Measurements from ENCODE around the gene CDC73.
"Not testable (repeated sequence)": the region's sequence is repeated elsewhere in the genome, so short reads cannot be mapped to it uniquely, and the experiment has no call there.

CDC73 gene

DNA sequence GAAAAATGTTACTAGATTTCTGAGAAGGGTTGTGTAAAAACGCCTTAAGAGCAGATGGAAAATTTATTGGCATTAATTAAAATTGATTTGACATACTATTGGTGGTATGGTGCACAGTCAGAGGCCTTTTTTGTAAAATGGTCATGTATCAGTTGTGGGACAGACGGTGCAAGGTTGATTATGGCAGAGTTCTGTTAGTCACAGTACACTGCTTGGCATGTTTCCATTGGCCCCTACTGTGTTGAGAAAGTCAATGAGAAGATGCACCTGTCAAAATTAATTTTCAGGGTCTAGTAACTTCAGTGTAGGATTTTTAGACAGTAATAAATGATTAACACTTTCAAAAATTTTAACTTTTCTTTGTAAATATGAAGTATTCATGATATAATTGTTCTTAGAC is 60.2 kb downstream of the CDC73 start:
- peak; percentile 21 for FAIRE-seq

DNA sequence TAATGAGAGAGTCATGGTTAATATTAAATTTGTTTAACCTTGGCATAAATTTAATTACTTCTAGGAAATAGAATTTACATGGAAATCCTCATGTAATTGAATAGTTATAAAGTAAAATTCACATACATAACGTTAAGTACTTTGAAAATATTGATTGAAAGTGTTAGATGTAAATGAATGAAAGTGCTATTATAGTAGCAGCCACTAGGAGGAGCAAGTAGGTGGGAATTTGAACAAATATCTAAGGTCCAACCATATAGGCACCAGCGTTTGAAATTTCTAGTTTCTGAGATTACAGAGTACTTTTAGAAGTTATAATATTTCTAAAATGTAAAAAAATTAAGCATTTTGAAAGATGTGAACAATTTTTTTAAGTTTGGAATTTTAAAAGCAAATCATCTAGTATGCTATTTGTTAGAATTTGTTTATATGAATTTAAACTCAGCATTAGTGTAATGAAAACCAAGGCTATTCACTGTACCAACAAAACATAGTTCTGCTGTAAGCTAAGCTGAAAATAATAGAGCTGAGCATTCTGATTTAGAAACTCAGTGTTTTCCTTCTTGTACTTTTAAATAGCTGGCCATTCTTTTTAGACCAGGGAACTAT is 61.3 kb downstream of the CDC73 start:
- FAIRE-seq, result peak; percentile 98

DNA sequence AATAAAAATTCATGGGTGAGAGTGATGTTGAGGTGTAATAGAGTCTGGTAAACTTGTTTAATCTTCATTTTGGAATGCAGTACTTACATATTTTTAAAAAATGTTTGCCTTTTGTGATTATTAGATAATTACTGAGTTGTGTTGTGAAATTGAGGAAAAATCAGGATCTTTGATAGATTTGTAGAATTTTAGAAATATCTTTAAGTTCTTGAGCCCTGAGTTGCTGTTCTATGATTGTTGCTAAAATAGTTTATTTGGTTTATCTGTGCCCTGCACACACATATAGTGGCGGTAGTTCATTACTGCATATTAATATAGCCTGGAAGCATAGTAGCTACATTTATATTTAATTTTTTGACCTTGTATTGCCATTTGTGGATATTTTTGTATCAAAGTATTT is 62.9 kb downstream of the CDC73 start:
- FAIRE-seq, result no peak

DNA sequence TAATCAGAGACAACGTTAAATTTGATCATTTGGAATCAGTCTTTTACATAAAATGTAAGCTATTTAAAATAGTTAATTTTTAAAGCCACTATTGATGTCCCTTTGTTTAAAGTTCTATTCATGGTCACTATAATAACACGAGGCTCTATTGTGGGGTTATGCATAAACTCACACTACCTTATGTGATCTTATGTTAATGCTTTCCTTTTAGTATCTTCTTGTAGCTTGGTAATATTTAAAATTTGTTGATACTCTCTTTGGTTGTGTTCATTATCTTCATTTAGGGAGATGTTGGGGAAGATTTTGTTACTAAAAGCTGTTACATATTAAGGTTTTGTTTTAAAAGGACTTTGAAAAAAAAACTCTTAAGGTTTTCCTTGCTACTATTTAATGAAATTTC is 63.4 kb downstream of the CDC73 start:
- peak; percentile 3 for FAIRE-seq

DNA sequence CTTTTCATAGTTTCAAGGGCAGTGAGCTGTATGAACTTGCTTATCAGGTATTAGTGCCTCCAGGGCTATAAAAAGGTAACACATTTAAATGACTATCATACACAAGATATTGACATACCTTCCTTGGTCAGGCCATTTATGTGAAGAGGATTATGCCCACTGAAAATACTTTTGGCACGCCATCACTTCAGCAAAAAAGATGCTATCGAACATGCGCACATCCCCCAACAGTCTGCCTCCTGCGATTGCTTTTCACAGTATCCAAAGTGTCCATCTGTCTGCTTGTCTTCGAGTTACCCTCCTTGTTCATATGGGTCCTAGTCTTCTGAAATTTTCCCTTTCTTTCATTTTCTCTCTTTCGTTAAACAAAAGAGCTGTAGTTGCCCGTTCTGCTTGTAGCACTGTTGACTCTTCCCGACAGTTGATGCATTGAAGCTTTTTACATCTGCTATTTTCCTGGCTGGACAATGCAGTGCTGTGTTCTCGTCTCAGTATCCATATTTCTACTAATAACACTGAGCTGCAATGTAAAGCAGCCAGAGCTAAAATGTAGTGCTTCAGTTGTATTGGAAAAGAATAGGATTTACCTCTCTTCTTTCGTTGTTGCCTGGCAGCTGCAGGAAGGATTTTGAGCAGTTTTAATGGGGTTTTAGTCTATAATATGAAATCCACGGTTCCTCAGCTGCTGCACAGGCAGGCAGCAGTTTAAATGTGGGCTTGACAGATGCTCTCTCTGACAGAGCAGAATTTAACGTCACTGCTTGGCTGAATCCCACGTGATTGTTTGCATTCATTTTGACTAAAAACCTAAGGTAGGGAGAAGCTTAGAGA is 64.3 kb downstream of the CDC73 start, which contains the start of gene B3GALT2:
Gene B3GALT2, minus strand, starts transcription at position 713 of the 831 bp plus-strand sequence. CDS start 5,051 bp downstream, outside the sequence.
- no peak for FAIRE-seq

DNA sequence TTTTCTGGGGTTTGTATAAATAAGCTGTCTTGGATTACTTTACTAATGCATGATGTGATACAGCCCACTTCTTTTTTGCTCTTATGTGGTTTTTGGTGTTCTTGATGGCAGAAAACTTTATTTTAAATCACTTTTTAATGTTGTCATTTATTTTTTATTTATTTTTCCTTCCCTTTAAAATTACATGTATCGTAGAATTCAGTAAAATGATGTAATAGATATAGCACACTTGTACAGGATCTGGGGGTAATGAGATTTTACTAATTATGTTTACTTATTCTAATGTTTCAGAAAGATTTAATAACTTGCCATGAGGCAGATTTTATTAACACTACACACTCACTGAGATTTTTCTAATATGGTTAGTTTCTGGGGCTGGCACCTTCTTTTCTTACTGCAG is 65.3 kb downstream of the CDC73 start:
- peak; percentile 52 for FAIRE-seq

DNA sequence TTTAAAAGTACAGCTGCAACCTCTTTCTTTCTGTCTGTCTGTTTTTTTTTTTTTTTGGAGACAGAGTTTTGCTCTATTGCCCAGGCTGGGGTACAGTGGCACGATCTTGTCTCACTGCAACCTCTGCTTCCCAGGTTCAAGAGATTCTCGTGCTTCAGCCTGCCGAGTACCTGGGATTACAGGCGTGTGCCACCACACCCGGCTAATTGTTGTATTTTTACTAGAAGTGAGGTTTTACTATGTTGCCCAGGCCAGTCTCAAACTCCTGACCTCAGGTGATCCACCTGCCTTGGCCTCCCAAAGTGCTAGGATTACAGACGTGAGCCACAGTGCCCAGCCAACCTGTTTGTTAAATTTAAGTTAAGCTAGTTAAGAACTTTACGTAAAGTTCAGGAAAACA is 67.1 kb downstream of the CDC73 start:
- FAIRE-seq, result not testable (repeated sequence)

DNA sequence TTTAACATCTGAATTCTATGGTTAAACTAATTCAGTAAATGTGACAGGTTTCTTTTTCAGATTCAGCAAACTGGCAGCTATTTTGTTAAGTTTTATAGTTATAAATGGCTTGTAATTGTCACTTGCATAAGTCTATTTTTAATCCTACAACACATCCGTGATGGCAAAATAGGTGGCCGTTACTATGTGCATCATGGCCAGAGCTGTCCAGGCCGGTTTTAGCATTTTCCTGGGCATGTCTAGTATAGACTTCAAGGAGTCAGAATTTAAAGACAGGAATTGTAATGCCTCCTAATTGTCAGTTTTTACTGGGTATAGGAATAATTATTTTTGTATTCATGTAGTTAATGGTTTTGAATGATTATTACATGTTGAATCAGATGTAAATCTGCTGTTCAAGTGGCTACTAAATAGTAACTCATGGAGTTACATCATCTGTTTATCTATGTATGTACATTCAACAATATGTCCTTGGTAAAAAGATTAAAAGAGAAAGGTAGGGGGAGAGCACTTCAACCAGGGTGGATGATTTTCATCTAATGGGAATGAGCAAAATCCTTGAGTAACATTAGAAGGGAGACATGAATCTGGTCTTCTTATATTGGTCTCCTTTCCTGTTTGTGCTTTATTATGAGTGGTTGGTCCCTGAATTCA is 67.7 kb downstream of the CDC73 start:
- no peak for FAIRE-seq

DNA sequence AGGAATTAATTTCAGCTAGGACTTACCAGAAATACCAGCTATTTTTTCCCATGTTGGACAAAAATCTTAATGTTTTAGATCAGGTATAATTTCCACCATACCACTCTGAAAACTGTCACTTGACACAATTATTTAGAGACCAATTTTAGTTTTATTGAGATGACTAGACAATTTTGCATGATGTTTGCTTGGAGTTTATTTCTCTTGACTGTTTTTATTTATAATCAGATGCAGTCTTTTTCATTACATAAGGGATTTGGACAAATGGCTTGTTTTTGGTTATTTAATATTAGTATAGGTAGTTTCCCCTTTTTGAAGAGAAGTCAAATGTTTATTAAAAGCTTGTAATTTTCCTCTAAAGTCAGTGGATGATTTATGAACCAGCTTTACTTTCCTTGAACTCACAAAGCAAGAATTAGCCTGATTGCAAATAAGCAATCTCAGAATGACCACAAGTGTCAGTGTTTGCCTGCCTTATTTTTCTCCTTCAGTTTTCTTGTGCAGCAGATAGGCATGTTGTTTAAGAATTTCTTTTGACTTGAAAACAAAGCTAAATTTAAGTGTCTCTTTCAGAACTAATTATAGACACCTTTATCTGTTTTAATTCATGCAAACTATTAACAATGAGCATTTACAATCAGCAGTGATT is 68.4 kb downstream of the CDC73 start:
- FAIRE-seq, result peak; percentile 63

DNA sequence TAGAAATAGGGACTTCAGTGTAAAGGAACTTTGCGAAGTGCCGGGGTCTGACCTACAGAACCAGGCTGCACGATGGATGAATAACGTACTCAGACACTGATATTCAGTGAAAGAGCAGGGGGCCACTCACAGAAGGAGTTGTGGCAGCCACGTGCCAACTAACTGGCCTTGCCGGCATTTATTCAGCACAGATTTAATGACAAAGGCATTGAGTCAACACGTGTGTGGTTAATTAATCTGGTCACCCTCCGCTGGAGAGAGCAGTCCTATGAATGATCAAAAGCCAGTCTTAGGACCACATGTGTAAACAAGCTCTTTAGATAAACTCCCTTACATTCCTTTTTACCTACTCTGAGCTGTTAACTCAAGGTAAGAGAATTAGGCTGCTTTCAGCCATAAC is 70.8 kb downstream of the CDC73 start:
- no peak for FAIRE-seq

DNA sequence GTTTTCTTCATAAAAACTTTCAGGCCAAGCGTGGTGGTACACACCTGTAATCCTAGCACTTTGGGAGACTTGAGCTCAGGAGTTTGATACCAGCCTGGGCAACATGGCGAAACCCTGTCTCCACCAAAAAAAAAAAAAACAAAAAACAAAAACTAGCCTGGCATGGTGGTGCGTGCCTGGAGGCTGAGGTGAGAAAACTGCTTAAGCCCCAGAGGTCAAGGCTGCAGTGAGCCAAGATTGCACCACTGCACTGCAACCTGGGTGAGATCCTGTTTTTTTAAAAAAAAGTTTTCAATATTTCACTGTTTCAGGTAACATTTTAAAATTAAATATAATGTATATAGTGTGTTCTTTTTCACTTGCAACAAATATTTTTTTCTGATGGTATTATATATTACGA is 78.1 kb downstream of the CDC73 start:
- FAIRE-seq, result no peak

DNA sequence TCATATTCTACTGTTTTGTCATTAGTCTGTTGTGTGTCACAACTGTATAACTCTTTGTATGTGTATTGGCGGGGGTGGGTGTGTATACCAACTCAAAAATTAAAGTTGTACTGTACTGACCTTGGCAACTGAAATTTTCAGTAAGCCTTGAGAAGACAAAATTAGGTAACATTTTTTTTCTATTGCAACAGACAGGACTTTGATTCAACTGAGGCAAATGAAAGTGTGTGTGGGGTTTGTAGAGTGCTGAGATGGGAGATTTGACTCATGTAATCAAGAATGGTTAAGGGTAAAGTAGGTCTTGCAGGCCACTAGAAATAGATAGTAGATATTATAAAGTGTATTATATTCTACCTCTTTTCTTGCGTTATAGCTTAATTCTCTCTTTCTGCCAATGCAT is 79.2 kb downstream of the CDC73 start:
- FAIRE-seq, result no peak

DNA sequence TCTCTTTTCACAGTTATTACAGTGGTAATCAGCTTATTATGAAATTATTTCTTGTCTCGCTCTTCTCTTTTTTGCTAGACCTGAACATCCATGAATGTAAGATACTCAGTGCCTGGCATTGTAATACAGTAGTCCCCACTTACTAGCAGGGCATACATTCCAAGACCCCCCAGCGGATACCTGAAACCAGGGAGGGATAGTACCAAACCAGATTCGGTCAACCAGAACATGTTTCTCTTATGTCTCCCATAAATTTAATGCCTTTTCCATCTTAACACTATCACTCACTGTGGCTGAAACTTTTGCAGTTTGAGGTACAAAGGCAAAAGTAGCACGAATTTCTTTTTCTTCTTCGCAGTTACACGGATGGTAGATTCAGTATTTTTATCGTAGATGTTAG is 89.2 kb downstream of the CDC73 start:
- no peak for FAIRE-seq

DNA sequence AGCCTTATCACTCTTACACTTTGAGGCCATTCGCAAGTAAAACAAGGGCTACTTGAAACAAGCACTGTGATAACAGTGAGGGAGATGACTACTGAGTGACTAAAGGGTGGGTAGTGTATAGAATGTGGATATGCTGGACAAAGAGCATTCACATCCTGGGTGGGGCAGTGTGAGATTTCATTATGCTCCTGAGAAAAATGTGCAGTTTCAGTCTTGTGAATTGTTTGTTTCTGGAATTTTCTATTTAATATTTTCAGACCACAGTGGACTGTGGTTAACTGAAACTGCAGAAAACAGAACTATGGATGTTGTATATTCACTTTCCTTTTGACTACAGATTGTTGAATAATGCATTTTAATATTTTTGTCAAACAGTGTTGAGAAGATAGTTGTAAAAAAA is 89.7 kb downstream of the CDC73 start:
- FAIRE-seq, result no peak

DNA sequence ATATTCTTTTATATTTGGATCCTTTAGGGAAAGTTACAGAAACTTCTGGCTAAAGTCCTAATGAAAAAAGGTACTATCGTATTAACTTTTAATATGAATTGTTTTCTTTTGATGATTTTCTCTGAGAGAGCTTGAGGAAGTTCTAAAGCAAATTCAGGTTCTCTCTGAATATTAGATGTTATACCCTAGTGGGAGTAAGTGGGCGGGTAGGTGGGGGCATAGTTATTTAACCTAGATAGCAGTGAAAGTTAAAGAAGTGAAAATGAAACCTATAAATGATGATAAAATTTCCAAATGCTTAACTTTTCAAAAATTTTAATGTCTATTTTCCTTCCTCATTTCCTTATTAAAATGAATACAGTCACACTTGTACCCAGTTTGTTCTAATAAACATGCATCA is 90.8 kb downstream of the CDC73 start:
- FAIRE-seq, result no peak

DNA sequence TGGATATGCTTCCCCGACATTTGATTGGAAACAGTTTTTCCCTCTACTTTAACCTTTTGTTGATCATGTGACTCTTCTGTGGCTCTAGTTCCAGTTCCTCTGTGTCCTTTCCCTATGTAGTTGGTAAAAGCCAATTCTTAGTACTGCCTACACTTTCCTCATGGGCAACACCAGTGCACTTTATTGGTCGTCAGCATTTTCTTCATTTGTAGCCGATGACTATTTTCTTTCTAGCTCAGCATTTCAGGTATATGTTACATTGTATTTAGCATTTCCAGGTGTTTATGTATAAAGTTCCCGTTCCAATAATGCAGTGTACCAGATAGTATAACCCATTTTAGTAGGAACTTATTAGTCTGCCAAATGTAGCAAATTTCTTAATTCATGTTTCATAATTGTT is 92.2 kb downstream of the CDC73 start:
- FAIRE-seq, result no peak

DNA sequence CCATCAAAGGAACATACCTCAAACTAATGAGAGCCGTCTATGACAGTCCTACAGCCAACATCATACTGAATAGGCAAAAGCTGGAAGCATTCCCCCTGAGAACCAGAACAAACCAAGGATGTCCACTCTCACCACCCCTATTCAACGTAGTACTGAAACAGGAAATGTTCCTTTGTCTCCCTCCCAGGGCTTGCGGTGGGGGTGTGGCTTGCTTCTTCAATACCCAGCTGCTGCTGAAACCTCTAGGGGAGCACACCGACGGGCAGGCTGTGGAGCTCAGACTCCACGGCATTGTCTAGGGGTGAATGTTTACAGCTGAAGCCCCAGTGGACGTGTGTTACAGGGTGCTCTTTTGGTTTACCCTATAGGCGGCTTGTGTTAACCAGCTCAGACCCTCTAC is 95.1 kb downstream of the CDC73 start:
- no peak for FAIRE-seq

DNA sequence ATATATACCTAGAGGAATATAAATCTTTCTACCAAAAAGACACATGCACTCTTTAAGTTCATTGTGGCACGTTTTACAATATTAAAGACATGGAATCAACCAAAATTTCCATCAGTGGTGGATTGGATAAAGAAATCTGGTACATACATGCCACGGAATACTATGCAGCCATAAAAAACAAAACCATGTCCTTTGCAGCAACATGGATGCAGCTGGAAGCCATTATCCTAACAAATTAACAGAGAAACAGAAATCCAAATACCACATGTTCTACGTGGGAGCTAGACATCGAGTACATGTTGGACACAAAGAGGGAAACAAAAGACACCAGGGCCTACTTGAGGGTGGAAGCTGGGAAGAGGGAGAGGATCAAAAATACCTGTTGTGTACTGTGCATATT is 97.6 kb downstream of the CDC73 start:
- FAIRE-seq, result no peak

DNA sequence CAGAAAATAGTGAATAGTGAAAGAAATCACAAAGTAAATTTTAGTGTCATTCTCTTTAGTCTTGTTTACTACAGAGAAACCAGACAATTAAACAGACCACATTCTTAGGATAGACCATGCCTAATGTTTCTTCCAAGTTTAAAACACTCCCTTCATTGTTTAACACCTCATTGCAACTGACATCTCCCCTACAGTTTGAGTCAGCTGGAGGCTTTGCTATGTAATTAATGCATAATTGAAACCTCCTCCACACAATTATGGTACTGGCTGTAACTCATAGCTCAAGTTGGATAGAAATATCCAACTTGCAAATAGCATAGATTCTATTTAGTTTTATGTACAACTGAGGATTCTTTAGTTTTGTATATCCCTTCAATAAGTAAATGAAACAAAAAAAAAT is 99.8 kb downstream of the CDC73 start:
- FAIRE-seq, result no peak

DNA sequence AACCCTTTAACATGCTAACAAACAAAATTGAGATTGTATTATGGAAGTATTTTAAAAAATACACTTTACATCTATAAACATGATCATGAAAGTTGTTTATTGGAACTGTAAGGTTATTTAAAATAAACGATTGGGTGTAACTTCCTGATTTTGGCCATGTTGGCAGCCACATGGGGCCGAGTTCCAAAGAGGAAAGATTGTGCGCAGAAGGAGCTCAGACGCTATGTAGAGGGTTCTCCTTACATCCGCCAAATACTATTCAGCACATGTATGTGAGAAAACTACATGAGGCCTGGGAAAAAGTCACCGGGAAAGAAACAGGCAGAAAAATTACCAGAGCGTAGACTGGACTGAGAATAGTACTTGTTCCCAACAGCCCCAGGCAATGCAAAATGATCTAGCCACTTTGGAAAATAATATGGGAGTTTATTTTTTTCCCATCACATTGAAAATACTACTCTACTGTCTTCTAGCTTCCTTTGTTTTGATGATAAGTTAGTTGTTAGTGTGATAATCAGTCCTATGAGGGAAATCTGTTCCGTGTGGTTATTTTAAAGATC is 100.3 kb downstream of the CDC73 start:
- no peak for FAIRE-seq

DNA sequence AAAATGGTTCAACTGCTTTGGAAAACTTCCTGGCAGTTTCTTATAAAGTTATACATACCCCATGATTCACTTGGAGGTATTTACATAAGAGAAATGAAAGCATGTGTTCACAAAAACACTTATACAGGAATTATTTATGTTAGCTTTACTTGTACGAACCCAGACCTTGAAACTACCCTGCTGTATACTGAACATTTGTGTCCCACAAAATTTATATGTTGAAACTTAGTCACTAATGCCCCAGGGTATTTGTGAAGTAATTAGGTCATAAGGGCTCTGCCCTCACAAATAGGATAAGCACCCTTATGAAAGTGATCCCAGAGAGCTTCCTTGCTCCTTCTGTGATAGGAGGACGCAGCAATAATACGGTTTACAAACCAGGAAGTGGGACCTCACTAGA is 107.3 kb downstream of the CDC73 start:
- no peak for FAIRE-seq

DNA sequence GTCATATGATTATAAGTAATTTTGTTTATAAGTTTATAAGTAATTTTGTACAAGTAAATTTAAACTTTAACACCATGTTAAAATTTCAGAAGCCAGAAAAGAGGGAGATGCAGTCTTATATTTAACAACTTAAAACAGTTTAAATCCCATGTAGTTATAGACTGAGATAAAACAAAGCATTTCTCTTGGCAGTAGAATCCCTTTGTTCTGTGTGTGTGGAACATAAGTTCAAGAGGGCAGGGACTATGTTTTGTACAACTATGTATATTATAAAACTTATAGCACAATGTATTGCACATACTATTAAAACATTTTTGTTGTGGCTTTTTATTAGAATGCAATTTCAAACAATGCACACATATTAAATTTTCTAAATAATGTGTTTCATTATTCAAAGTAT is 109.3 kb downstream of the CDC73 start:
- peak; percentile 53 for FAIRE-seq

DNA sequence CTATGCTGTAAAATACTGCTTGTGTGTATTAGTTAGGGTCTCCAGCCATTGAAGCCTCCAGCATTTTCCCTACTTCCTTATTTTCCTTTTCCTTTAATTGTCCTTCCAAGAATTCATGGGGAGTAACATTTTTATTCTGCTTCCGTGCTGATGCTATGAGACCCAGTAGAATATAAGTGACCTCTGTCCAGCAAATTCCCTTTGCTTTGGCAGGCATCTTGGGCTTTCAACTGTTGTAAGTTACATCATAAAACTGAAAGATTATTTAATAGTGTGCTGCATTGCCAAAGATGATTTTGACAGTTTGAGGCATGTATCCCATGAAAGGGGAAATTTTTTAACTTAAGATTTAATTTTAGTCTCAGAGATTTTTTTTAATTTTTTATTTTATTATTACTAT is 112.7 kb downstream of the CDC73 start:
- no peak for FAIRE-seq

Measured in G401.6 (cell line).